K562 (cell line): ENCODE data around the gene RREB1. TPM values are rescaled to one million over a fixed set of nuclear protein-coding genes. Genes with fewer than 3 reads are reported as not detected.

Source experiments
- ARNT ChIP-seq, 2 experiments: fragments of 450-650 bp; IDR thresholded peaks; 2 replicates each; pipeline ENCODE4 v1.6.1; 2016; ENCODE audit warnings: mild to moderate bottlenecking in 1 of 2
- BCOR ChIP-seq: fragments of 450-650 bp; IDR thresholded peaks from 2 replicates; pipeline ENCODE4 v1.6.1; 2016
- BHLHE40 ChIP-seq: IDR thresholded peaks from 2 replicates; pipeline ENCODE4 v1.6.1; 2011; ENCODE audit warnings: low read length, improper control_type of control experiment
- CREB1 ChIP-seq, 2 experiments: sonication (generic) in 1 of 2; formaldehyde crosslinking in 1 of 2; IDR thresholded peaks; 2 replicates each; pipeline versions ENCODE4 v1.6.1 to v1.8.0; 2012 to 2022; ENCODE audit warnings: inconsistent platforms in 1 of 2, mild to moderate bottlenecking in 1 of 2, missing genetic modification reagents in 1 of 2, moderate library complexity in 1 of 2
- E2F6 ChIP-seq, 2 experiments: IDR thresholded peaks; 2 replicates each; pipeline ENCODE4 v1.6.1; 2011; ENCODE audit warnings: borderline replicate concordance in 1 of 2, control low read depth in 1 of 2, low read depth in 1 of 2, low read length in 1 of 2, mild to moderate bottlenecking in 1 of 2, mixed read lengths in 1 of 2, moderate library complexity in 1 of 2; ENCODE audit not compliant: insufficient read depth in 1 of 2, insufficient read length in 1 of 2, poor library complexity in 1 of 2, severe bottlenecking in 1 of 2; ENCODE audit errors: extremely low read depth in 1 of 2
- MAX ChIP-seq: sonication (generic); formaldehyde crosslinking; IDR thresholded peaks from 2 replicates; pipeline ENCODE4 v1.9.0; 2022; ENCODE audit warnings: mild to moderate bottlenecking, missing genetic modification reagents
- MCM2 ChIP-seq: fragments of 450-650 bp; IDR thresholded peaks from 2 replicates; pipeline ENCODE4 v1.6.1; 2017; ENCODE audit warnings: low read depth, mild to moderate bottlenecking
- MECOM ChIP-seq: fragments of 250-450 bp; sonication (Bioruptor Pico); IDR thresholded peaks from 2 replicates; pipeline ENCODE4 v1.8.0; 2022; ENCODE audit warnings: inconsistent platforms
- MNT ChIP-seq, 2 experiments: fragments of 450-650 bp; conservative IDR thresholded peaks; 2 replicates each; pipeline ENCODE4 v1.6.1; 2017; ENCODE audit warnings: mild to moderate bottlenecking in 2 of 2, moderate library complexity in 2 of 2
- MYC ChIP-seq, 2 experiments: fragments of 250-450 bp in 1 of 2; sonication (Bioruptor Pico) in 1 of 2; IDR thresholded peaks; 2 replicates each; pipeline versions ENCODE4 v1.5.1 to v1.6.1; 2012 to 2021; ENCODE audit warnings: low read depth in 2 of 2, borderline replicate concordance in 1 of 2, improper control_type of control experiment in 1 of 2, low read length in 1 of 2, mild to moderate bottlenecking in 1 of 2, moderate library complexity in 1 of 2
- MYNN ChIP-seq, 2 experiments: sonication (generic); formaldehyde crosslinking in 1 of 2; IDR thresholded peaks; 2 replicates each; pipeline versions ENCODE4 v1.5.0 to v1.6.1; 2016 to 2020; ENCODE audit warnings: antibody characterized with exemption in 1 of 2, missing genetic modification reagents in 1 of 2
- NR3C1 ChIP-seq: sonication (generic); formaldehyde crosslinking; IDR thresholded peaks from 2 replicates; pipeline ENCODE4 v1.8.1; 2022; ENCODE audit warnings: missing genetic modification reagents
- PREB ChIP-seq: sonication (generic); formaldehyde crosslinking; IDR thresholded peaks from 2 replicates; pipeline ENCODE4 v1.8.1; 2023; ENCODE audit warnings: mild to moderate bottlenecking, missing genetic modification reagents
- STAT5B ChIP-seq: fragments of 250-450 bp; sonication (Bioruptor Pico); IDR thresholded peaks from 2 replicates; pipeline ENCODE4 v1.8.0; 2021; ENCODE audit warnings: mild to moderate bottlenecking, inconsistent platforms
- TAF1 ChIP-seq: IDR thresholded peaks from 2 replicates; pipeline ENCODE4 v1.6.1; 2011; ENCODE audit warnings: mild to moderate bottlenecking, low read length, moderate library complexity; ENCODE audit not compliant: insufficient read depth, control insufficient read depth, severe bottlenecking; ENCODE audit errors: extremely low read depth
- ZNF134 ChIP-seq: fragments of 250-450 bp; sonication (Bioruptor Pico); conservative IDR thresholded peaks from 2 replicates; pipeline ENCODE4 v1.4.0; 2020
- ZNF41 ChIP-seq: fragments of 250-450 bp; sonication (Bioruptor Pico); conservative IDR thresholded peaks from 2 replicates; pipeline ENCODE4 v1.4.0; 2020; ENCODE audit warnings: mild to moderate bottlenecking
- ZNF592 ChIP-seq: fragments of 450-650 bp; IDR thresholded peaks from 2 replicates; pipeline ENCODE4 v1.6.1; 2017; ENCODE audit warnings: antibody characterized with exemption, mild to moderate bottlenecking
- polyA plus RNA-seq, 8 experiments: library from polyadenylated mRNA; depleted of rRNA in 4 of 8; stranded (reverse) in 5 of 8; unstranded in 3 of 8; fragments of >200 nt; fragmentation: Nextera tagmentation in 2 of 8; fragmentation: Illumina TruSeq in 1 of 8; extraction: Ambion mirVana in 2 of 8; extraction: Trizol in 1 of 8; gene quantifications; 2 replicates each; pipeline versions ENCODE4 v1.2.1 to v1.2.3, GENCODE V29; 2011 to 2014; ENCODE audit warnings: inconsistent platforms in 1 of 8, missing spikeins in 1 of 8
- total RNA-seq, 7 experiments: library from RNA; depleted of rRNA in 6 of 7; stranded (reverse); fragments of >200 nt in 6 of 7; fragmentation: Illumina TruSeq in 2 of 7; extraction: Trizol in 2 of 7; gene quantifications; 2 replicates each; pipeline versions ENCODE4 v1.2.1 to v1.2.3, GENCODE V29; 2011 to 2021; ENCODE audit warnings: low replicate concordance in 1 of 7

RREB1 gene
- total and polyA plus RNA-seq, 9 of the 15 experiments (the other 6 are each of a cell fraction or from before 2014, with no cell fraction given): 3.3 to 64.2 (median 19.3) TPM

- TF ChIP-seq NR3C1 (CRISPR knock-in tag) (no peak), MYC (IDR thresholded peaks at IDR 0.05; ENCODE audit: low read depth, low read length) (peak; percentile 80), MYC (CRISPR knock-in tag; IDR thresholded peaks at IDR 0.05; ENCODE audit: borderline replicate concordance, low read depth) (no peak), STAT5B (no peak), E2F6 (IDR thresholded peaks at IDR 0.05; ENCODE audit: borderline replicate concordance in 1 of 2, extremely low read depth in 1 of 2, insufficient read depth in 1 of 2, insufficient read length in 1 of 2, low read depth in 1 of 2, low read length in 1 of 2, poor library complexity in 1 of 2, severe bottlenecking in 1 of 2) (peak; percentile 40 to 55), ARNT (IDR thresholded peaks at IDR 0.05) (peak in 1 of 2 experiments; percentile 55; a peak in 1 of 4 replicates), PREB (CRISPR knock-in tag) (no peak), MCM2 (no peak), CREB1 (IDR thresholded peaks at IDR 0.05) (no peak), CREB1 (CRISPR knock-in tag; IDR thresholded peaks at IDR 0.05) (0 out of 2 replicates have a peak, but pooled peaks have one; percentile 1), ZNF134 (CRISPR knock-in tag) (no peak), TAF1 (peak; percentile 39), MYNN (IDR thresholded peaks at IDR 0.05) (peak; percentile 74), MYNN (CRISPR knock-in tag; IDR thresholded peaks at IDR 0.05) (no peak), BHLHE40 (peak; percentile 67), ZNF41 (CRISPR knock-in tag) (no peak), MNT (conservative IDR thresholded peaks at IDR 0.05) (peak; percentile 56 to 81), MAX (peak; percentile 42), ZNF592 (peak; percentile 83), BCOR (no peak; the same call in 1 of the 2 replicates), MECOM (CRISPR knock-in tag) (0 out of 2 replicates have a peak, but pooled peaks have one; percentile 15)
These were observed 88.2 kb downstream of the RREB1 start (continued) for GRCh38 chr6:7196019-7196402.
